ENCODE measurements around the gene RNF213. TPM values are rescaled to one million over a fixed set of nuclear protein-coding genes. Genes with fewer than 3 reads are reported as not detected.

The RNF213 gene
- total RNA-seq, 1 experiment from 2014 or later, result 71.4 TPM

DNA sequence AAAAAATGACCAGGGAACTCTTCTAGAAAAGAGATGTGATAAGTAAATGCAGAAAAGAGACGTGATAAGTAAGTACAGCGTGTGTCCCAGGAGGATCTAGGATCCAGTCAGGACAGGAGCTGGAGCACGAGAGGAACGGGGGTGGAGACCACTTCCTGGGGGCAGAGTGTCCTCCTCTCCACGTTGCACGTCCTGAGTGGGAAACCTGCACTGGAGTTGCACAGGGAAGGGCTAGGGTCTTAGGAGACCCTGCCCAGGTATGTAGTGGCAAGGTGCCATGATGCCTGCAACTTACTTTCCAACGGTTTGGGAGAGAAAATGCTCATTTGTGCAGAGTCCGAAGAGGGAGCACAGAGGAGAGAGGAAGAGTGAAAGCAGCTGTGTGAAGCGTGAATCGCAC is 55.8 kb downstream of the RNF213 start:
- H3K9me2 ChIP-seq (replicated peaks; ENCODE audit: low read length), result no peaks in the 10 kb centered on the region
- no peak overlapping the region for H3K4me2 ChIP-seq (ENCODE audit: low read length)
- no peaks in the 10 kb centered on the region for H3K9me3 ChIP-seq (ENCODE audit: low read length)
- no peaks in the 10 kb centered on the region for H3K4me1 ChIP-seq (ENCODE audit: insufficient read depth, low read length)
- H3K27ac ChIP-seq (ENCODE audit: low read length), result no peak overlapping the region
- no peaks in the 10 kb centered on the region for H3K27me3 ChIP-seq (ENCODE audit: low read length)
- peaks cover 24% of the 10 kb centered on the region for H3K36me3 ChIP-seq (ENCODE audit: low read depth, low read length)
- TF ChIP-seq, protein P1, sequence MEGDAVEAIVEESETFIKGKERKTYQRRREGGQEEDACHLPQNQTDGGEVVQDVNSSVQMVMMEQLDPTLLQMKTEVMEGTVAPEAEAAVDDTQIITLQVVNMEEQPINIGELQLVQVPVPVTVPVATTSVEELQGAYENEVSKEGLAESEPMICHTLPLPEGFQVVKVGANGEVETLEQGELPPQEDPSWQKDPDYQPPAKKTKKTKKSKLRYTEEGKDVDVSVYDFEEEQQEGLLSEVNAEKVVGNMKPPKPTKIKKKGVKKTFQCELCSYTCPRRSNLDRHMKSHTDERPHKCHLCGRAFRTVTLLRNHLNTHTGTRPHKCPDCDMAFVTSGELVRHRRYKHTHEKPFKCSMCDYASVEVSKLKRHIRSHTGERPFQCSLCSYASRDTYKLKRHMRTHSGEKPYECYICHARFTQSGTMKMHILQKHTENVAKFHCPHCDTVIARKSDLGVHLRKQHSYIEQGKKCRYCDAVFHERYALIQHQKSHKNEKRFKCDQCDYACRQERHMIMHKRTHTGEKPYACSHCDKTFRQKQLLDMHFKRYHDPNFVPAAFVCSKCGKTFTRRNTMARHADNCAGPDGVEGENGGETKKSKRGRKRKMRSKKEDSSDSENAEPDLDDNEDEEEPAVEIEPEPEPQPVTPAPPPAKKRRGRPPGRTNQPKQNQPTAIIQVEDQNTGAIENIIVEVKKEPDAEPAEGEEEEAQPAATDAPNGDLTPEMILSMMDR (conservative IDR thresholded peaks at IDR 0.05; ENCODE audit: low read depth, low read length), result no peak
- no peak for TF ChIP-seq EZH2phosphoT487 (IDR thresholded peaks at IDR 0.05; ENCODE audit: borderline replicate concordance, low read length)
- H2AFZ ChIP-seq (ENCODE audit: low read length), result no peak overlapping the region
- no peaks in the 10 kb centered on the region for H3K79me2 ChIP-seq (ENCODE audit: low read length)
- no peaks in the 10 kb centered on the region for H3F3A ChIP-seq (ENCODE audit: low read length, unreplicated experiment)
- H3K4me3 ChIP-seq (ENCODE audit: low read length), result no peak overlapping the region
- no peak for DNase-seq
- CTCF ChIA-PET, result no interaction called here
- H4K20me1 ChIP-seq (ENCODE audit: low read length), result no peaks in the 10 kb centered on the region
- no peak overlapping the region for H3K9ac ChIP-seq (ENCODE audit: low read length)
- no TSS peak for BruUV-seq (replicated peaks)
- POLR2A ChIA-PET (ENCODE audit: unreplicated experiment), result no interaction called here
- intact Hi-C loops (cut with micrococcal nuclease), result no loop called here
- ATAC-seq, result no peak

DNA sequence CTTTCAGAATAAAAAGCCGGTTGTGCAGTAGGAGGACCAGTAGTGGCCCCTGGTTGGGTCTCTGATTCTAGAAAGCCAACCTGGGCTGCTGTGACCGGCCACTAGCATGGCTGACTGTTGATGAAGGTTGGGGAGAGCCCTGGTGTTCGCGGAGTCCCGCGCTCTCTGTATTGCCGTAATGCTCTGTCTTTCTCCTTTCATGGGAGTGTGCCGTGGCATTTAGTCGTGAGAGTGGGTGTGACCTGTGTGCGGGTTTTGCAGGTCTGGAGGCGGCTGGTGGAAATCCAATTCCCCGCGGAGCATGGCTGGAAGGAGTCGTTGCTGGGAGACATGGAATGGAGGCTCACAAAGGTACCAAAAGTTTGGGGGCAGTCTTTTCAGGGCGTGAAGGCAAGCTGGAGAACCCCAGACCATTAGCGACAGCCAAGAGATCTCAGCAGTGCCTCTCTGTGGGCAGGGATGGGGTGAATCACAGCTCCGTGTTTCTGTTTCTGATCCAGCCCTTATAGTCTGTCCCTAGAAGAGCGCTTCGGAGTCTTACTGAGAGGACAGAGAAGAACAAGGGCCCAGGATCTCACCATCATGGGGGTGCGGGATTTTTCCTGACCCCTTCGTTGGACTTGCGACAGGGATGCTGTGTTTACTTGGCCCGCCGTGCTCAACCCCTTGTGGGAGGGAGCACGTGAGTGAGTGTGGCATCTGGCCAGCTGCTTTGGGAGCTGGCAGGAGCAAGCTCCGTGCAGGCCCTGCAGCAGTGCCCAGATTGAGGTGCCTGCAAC is 56.5 kb downstream of the RNF213 start:
- no peaks in the 10 kb centered on the region for H3K4me1 ChIP-seq (ENCODE audit: insufficient read depth, low read length)
- H3K4me3 ChIP-seq (ENCODE audit: low read length), result no peak overlapping the region
- no peak for DNase-seq
- intact Hi-C loops (cut with micrococcal nuclease), result no loop called here
- no peaks in the 10 kb centered on the region for H3K9me2 ChIP-seq (replicated peaks; ENCODE audit: low read length)
- ATAC-seq, result peak; percentile 45
- no peaks in the 10 kb centered on the region for H3F3A ChIP-seq (ENCODE audit: low read length, unreplicated experiment)
- no peaks in the 10 kb centered on the region for H3K27me3 ChIP-seq (ENCODE audit: low read length)
- no peak overlapping the region for H3K9ac ChIP-seq (ENCODE audit: low read length)
- H2AFZ ChIP-seq (ENCODE audit: low read length), result no peak overlapping the region
- no peak overlapping the region for H3K4me2 ChIP-seq (ENCODE audit: low read length)
- ChIA-PET POLR2A (ENCODE audit: unreplicated experiment) (no interaction called here), CTCF (no interaction called here)
- no TSS peak for BruUV-seq (replicated peaks)
- TF ChIP-seq EZH2 (IDR thresholded peaks at IDR 0.05; ENCODE audit: low read length, unreplicated experiment) (no peak), EZH2phosphoT487 (IDR thresholded peaks at IDR 0.05; ENCODE audit: borderline replicate concordance, low read length) (no peak)
- TF ChIP-seq, protein P1 (conservative IDR thresholded peaks at IDR 0.05; ENCODE audit: low read depth, low read length), result no peak
- no peaks in the 10 kb centered on the region for H3K9me3 ChIP-seq (ENCODE audit: low read length)
- H3K36me3 ChIP-seq (ENCODE audit: low read depth, low read length), result peaks cover 22% of the 10 kb centered on the region
- no peaks in the 10 kb centered on the region for H4K20me1 ChIP-seq (ENCODE audit: low read length)
- no peaks in the 10 kb centered on the region for H3K79me2 ChIP-seq (ENCODE audit: low read length)
- H3K27ac ChIP-seq (ENCODE audit: low read length), result no peak overlapping the region

DNA sequence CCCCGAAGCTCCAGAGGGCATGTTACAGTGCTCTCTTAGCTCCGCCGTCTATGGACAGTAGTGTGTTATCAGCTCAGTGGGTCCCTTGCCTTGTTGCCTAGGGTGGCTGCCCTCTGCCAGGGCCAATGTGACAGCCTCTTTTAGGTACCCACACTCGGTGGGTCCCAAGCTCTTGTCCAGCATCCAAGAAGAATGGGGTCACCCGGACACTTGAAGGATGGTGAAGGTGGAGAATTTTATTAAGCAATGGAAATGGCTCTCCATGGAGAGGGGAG is 57.0 kb downstream of the RNF213 start:
- Histone ChIP-seq H3K27ac (ENCODE audit: low read length) (no peak overlapping the region), H3K9me3 (ENCODE audit: low read length) (no peaks in the 10 kb centered on the region), H3K9me2 (replicated peaks; ENCODE audit: low read length) (no peaks in the 10 kb centered on the region), H4K20me1 (ENCODE audit: low read length) (no peaks in the 10 kb centered on the region), H3K4me1 (ENCODE audit: insufficient read depth, low read length) (no peaks in the 10 kb centered on the region), H3K4me3 (ENCODE audit: low read length) (no peak overlapping the region), H3K36me3 (ENCODE audit: low read depth, low read length) (peaks cover 23% of the 10 kb centered on the region), H3K9ac (ENCODE audit: low read length) (no peak overlapping the region), H3K27me3 (ENCODE audit: low read length) (no peaks in the 10 kb centered on the region), H3F3A (ENCODE audit: low read length, unreplicated experiment) (no peaks in the 10 kb centered on the region), H3K4me2 (ENCODE audit: low read length) (no peak overlapping the region), H2AFZ (ENCODE audit: low read length) (no peak overlapping the region), H3K79me2 (ENCODE audit: low read length) (no peaks in the 10 kb centered on the region)
- BruUV-seq (replicated peaks), result no TSS peak
- CTCF ChIA-PET, result no interaction called here
- ATAC-seq, result no peak
- DNase-seq, result no peak
- intact Hi-C loops (cut with micrococcal nuclease), result no loop called here
- TF ChIP-seq EZH2phosphoT487 (IDR thresholded peaks at IDR 0.05; ENCODE audit: borderline replicate concordance, low read length) (no peak), EZH2 (IDR thresholded peaks at IDR 0.05; ENCODE audit: low read length, unreplicated experiment) (no peak)
- TF ChIP-seq, protein P1 (conservative IDR thresholded peaks at IDR 0.05; ENCODE audit: low read depth, low read length), result no peak
- POLR2A ChIA-PET (ENCODE audit: unreplicated experiment), result no interaction called here
